Cardiac muscle cell (in vitro differentiated cells and primary cell): ENCODE measurements around the gene TMEM91. TPM values are rescaled to one million over a fixed set of nuclear protein-coding genes. Genes with fewer than 3 reads are reported as not detected.
"Not testable (repeated sequence)": the region's sequence is repeated elsewhere in the genome, so short reads cannot be mapped to it uniquely, and the experiment has no call there.

Experiments used
- DNase-seq, 2 donors: peaks; one replicate each; pipeline versions ENCODE4 v3.0.0 to v3.0.0-alpha.2; 2010 to 2017; ENCODE audit warnings: low read depth in 1 of 2, low spot score in 1 of 2
- H3K27ac ChIP-seq: fragments of 200-600 bp; sonication (generic); 2 replicates; pipeline ENCODE4 v1.5.1; 2016
- H3K27me3 ChIP-seq: fragments of 200-600 bp; sonication (generic); 2 replicates; pipeline ENCODE4 v1.6.0; 2016; ENCODE audit warnings: control low read depth
- H3K36me3 ChIP-seq: fragments of 200-600 bp; sonication (generic); 2 replicates; pipeline ENCODE4 v1.5.1; 2016; ENCODE audit warnings: control low read depth
- H3K4me1 ChIP-seq: fragments of 200-600 bp; sonication (generic); 2 replicates; pipeline ENCODE4 v1.8.1; 2017; ENCODE audit warnings: low read depth, mild to moderate bottlenecking, mixed run types
- H3K4me3 ChIP-seq: fragments of 200-600 bp; sonication (generic); 2 replicates; pipeline ENCODE4 v1.5.1; 2016; ENCODE audit warnings: mild to moderate bottlenecking
- H3K9me3 ChIP-seq: fragments of 200-600 bp; sonication (generic); 2 replicates; pipeline ENCODE4 v1.5.1; 2017; ENCODE audit warnings: low read depth, mild to moderate bottlenecking, control low read depth
- CTCF ChIP-seq: IDR thresholded peaks from 2 replicates; pipeline ENCODE4 v1.5.1; 2012; ENCODE audit warnings: low read depth, mild to moderate bottlenecking, low read length
- polyA plus RNA-seq: library from polyadenylated mRNA; unstranded; fragments of >200 nt; fragmentation: Nextera tagmentation; extraction: Ambion mirVana; gene quantifications from 2 replicates; pipeline ENCODE4 v1.2.1, GENCODE V29; 2016
- total RNA-seq: library from RNA; depleted of rRNA; stranded (reverse); fragments of >200 nt; gene quantifications from 2 replicates; pipeline ENCODE4 v1.2.3, GENCODE V29; 2016

TMEM91 gene
- total and polyA plus RNA-seq, 2 experiments from 2014 or later: 14.5 to 21.8 TPM

DNA sequence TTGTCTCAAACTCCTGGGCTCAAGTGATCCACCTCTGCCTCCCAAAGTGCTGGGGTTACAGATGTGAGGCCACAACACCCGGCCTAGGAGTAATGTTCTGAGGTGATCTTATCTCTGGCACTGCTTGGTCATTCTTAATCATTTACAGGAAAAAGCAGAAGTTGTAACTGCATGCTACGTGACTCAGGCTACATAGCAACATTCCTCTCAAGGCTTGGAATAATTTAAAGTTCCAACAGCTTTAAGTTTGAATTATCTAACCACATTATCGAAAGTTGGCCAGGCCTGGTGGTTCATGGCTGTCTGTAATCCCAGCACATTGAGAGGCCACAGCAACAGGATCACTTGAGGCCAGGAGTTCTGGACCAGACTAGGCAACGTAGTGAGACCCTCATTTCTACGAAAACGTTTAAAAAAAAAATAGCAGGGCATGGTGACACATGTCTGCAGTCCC is 8.5 kb upstream of the TMEM91 start:
- no peaks in the 10 kb centered on the region for H3K36me3 ChIP-seq
- H3K27ac ChIP-seq: no peak overlapping the region
- H3K4me3 ChIP-seq: no peak overlapping the region
- no peaks in the 10 kb centered on the region for H3K27me3 ChIP-seq
- H3K4me1 ChIP-seq: no peaks in the 10 kb centered on the region
- no peak for TF ChIP-seq CTCF
- DNase-seq: peak in 1 of 2 donors; percentile 93
- no peaks in the 10 kb centered on the region for H3K9me3 ChIP-seq

GRCh38 chr19:41369769-41370168 is 6.6 kb upstream of the TMEM91 start:
- no peaks in the 10 kb centered on the region for H3K36me3 ChIP-seq
- TF ChIP-seq CTCF: no peak
- no peak for DNase-seq

GRCh38 chr19:41371119-41371518 is 5.2 kb upstream of the TMEM91 start:
- not testable (repeated sequence) for H3K4me1 ChIP-seq, DNase-seq, H3K27me3 ChIP-seq, H3K27ac ChIP-seq, H3K4me3 ChIP-seq, H3K36me3 ChIP-seq, H3K9me3 ChIP-seq

More at GRCh38 chr19:41369769-41370168, 6.6 kb upstream of the TMEM91 start:
- no peaks in the 10 kb centered on the region for H3K27me3 ChIP-seq
- H3K4me3 ChIP-seq: no peak overlapping the region
- no peaks in the 10 kb centered on the region for H3K9me3 ChIP-seq
- no peaks in the 10 kb centered on the region for H3K4me1 ChIP-seq
- no peak overlapping the region for H3K27ac ChIP-seq

GRCh38 chr19:41371541-41371940 is 4.8 kb upstream of the TMEM91 start:
- Histone ChIP-seq H3K27ac (no peak overlapping the region), H3K4me3 (no peak overlapping the region), H3K27me3 (no peaks in the 10 kb centered on the region), H3K9me3 (no peaks in the 10 kb centered on the region), H3K4me1 (no peaks in the 10 kb centered on the region), H3K36me3 (no peaks in the 10 kb centered on the region)
- DNase-seq: no peak
- TF ChIP-seq CTCF: no peak

DNA sequence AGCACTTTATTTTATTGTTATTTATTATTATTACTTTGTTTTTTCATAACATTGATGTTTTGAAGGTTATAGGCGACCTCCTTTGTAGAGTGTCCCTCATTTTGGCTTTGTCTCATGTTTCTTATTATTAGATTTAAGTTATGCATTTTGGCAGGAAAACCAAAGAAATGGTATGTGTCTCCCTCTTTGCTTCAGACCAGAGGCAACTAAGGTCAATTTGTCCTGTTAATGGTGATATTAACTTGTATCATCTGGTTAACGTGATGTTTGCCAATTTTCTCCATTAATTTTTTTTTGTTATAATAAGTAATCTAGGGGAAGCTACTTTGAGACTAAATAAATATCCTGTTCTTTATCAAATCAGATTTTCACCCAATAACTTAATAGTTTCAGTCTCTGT is 3.8 kb upstream of the TMEM91 start:
- no peaks in the 10 kb centered on the region for H3K27me3 ChIP-seq
- DNase-seq: no peak
- H3K36me3 ChIP-seq: no peaks in the 10 kb centered on the region
- no peak for TF ChIP-seq CTCF
- no peaks in the 10 kb centered on the region for H3K9me3 ChIP-seq
- no peak overlapping the region for H3K4me3 ChIP-seq
- H3K4me1 ChIP-seq: no peaks in the 10 kb centered on the region
- no peak overlapping the region for H3K27ac ChIP-seq

GRCh38 chr19:41373993-41374392 is 2.3 kb upstream of the TMEM91 start:
- DNase-seq: peak in 1 of 2 donors; percentile 97
- Histone ChIP-seq H3K4me3 (no peak overlapping the region), H3K4me1 (no peaks in the 10 kb centered on the region), H3K36me3 (no peaks in the 10 kb centered on the region), H3K27me3 (no peaks in the 10 kb centered on the region), H3K9me3 (no peaks in the 10 kb centered on the region), H3K27ac (no peak overlapping the region)
- no peak for TF ChIP-seq CTCF
